Neural crest cell (in vitro differentiated cells): ENCODE measurements around the gene RAB4A. TPM values are rescaled to one million over a fixed set of nuclear protein-coding genes. Genes with fewer than 3 reads are reported as not detected.

Experiments used
- DNase-seq: peaks from one replicate; pipeline ENCODE4 v3.0.0; 2021; ENCODE audit warnings: low read depth, mixed read lengths, low spot score
- H3K27ac Mint-ChIP-seq: one replicate; pipeline ENCODE4 v1.8.0; 2021; ENCODE audit warnings: mild to moderate bottlenecking, mixed read lengths; ENCODE audit not compliant: unreplicated experiment
- H3K27me3 Mint-ChIP-seq: 2 replicates; pipeline ENCODE4 v1.8.0; 2021; ENCODE audit warnings: low read depth, mild to moderate bottlenecking, mixed read lengths
- H3K36me3 Mint-ChIP-seq: 2 replicates; pipeline ENCODE4 v1.8.0; 2021; ENCODE audit warnings: low read depth, mild to moderate bottlenecking, mixed read lengths
- H3K4me1 Mint-ChIP-seq: 2 replicates; pipeline ENCODE4 v1.8.0; 2021; ENCODE audit warnings: mixed read lengths
- H3K4me3 Mint-ChIP-seq: one replicate; pipeline ENCODE4 v1.8.0; 2021; ENCODE audit warnings: mild to moderate bottlenecking, mixed read lengths
- H3K9me3 Mint-ChIP-seq: 2 replicates; pipeline ENCODE4 v1.8.0; 2021; ENCODE audit warnings: mixed read lengths
- CTCF ChIP-seq: fragments of 200-600 bp; sonication (generic); conservative IDR thresholded peaks from 2 replicates; pipeline ENCODE4 v1.5.0; 2021; ENCODE audit warnings: antibody characterized with exemption, mild to moderate bottlenecking
- total RNA-seq: library from RNA; stranded (reverse); gene quantifications from 2 replicates; pipeline ENCODE4 v1.2.1, GENCODE V29; 2021

RAB4A gene
- total RNA-seq, 1 donor from 2014 or later = 69.0 TPM

DNA sequence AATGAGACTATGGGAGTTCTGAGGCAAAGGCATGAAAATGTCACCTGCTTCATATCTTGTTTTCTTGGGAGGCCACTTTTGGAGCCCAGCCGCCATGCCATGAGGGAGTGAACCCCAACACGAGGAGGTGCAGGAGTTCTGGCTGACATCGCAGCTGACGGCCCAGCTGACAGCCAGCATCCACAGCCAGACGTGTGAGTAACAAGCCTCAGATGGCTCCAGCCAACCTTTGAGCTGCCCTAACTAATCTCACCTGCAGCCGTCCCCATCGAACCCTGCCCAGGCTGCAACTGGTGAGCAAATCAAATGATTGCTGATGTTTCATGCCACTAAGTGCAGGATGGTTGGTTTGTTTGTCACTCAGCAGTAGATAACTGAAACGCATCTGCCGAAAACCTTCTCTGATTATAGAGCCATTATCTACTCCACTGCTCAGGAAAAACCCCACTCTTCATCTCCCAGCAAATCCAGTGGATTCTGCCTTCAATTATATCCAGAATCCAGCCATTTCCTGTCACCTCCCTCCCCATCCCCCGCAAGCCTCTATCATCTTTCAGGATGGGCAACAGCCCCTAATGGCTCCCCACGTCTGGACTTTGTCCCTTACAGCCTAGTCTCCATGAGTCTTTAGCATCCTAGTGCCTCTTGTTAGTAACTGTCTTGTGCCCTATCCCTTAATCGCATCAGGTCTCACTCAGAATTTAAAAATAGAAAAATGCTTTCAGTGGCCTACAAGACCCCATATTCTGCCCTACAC lies 18.5 kb upstream of the RAB4A start:
- Mint-ChIP-seq H3K27me3 (no peaks in the 10 kb centered on the region), H3K9me3 (no peaks in the 10 kb centered on the region), H3K4me3 (peak overlapping the region; percentile 52), H3K27ac (peak overlapping the region; percentile 68), H3K36me3 (peaks cover 2% of the 10 kb centered on the region), H3K4me1 (peaks cover 46% of the 10 kb centered on the region)
- no peak for TF ChIP-seq CTCF
- DNase-seq = no peak

GRCh38 chr1:229253151-229253974 lies 17.5 kb upstream of the RAB4A start:
- no peak for DNase-seq
- H3K4me1 Mint-ChIP-seq = peaks cover 53% of the 10 kb centered on the region
- TF ChIP-seq CTCF = no peak
- H3K9me3 Mint-ChIP-seq = no peaks in the 10 kb centered on the region
- peak overlapping the region; percentile 68 for H3K27ac Mint-ChIP-seq
- peak overlapping the region; percentile 52 for H3K4me3 Mint-ChIP-seq
- H3K36me3 Mint-ChIP-seq = peaks cover 2% of the 10 kb centered on the region
- no peaks in the 10 kb centered on the region for H3K27me3 Mint-ChIP-seq

GRCh38 chr1:229254910-229255541 lies 15.9 kb upstream of the RAB4A start:
- Mint-ChIP-seq H3K4me3 (no peak overlapping the region), H3K4me1 (peaks cover 50% of the 10 kb centered on the region), H3K27ac (no peak overlapping the region), H3K36me3 (peaks cover 2% of the 10 kb centered on the region), H3K9me3 (no peaks in the 10 kb centered on the region), H3K27me3 (no peaks in the 10 kb centered on the region)
- no peak for DNase-seq
- TF ChIP-seq CTCF = peak; percentile 58

DNA sequence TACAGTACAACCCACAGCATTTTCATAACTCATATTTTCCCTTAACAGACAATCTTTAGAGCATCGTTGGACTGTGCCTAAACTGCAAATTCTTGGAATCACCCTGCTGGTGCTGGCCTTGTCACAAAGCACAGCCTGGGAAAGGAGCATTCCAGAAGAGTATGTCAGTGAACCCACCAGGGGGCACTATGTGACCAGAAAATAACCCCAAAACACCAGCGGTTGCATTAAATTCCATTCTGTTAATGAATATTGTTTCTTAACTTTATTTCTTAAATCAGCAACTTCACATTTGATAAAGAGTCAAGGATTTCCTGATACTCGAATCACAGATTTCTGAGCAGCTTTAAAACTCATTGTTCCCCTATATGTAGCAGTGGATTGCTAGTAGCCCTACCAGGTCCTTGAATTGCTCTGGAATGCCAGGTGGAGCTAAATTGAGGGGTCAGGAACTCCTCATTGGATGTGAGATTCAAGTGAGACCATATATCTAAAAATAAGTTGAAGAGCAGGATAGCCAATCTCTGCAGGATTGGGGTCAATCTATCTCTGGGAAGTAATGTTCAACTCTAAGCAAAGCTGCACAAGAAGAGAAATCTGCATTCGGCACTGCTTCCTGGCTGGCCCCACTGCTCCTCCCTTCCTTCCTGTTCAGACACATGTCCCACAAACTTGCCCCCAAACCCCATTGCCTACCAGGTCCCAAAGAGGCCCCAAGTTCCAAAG lies 12.7 kb upstream of the RAB4A start:
- peak; percentile 96 for TF ChIP-seq CTCF
- Mint-ChIP-seq H3K27me3 (no peaks in the 10 kb centered on the region), H3K4me1 (peaks cover 32% of the 10 kb centered on the region), H3K27ac (peak overlapping the region; percentile 94), H3K4me3 (no peak overlapping the region), H3K36me3 (no peaks in the 10 kb centered on the region), H3K9me3 (no peaks in the 10 kb centered on the region)
- peak; percentile 68 for DNase-seq

DNA sequence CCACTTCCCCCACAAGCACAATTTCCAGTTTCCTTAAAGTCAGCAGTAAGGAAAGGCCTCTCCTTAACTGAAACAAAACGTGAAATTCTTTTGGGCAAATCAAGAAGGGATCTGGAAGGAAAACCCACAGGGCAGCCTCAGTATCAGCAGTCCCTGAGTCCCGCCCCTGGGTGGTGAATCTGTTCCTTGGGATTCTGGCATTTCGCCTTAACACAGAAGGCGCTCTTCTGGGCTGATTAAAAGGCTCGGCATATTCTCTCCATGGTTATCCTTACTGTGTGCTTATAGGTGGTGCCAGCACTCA lies 12.2 kb upstream of the RAB4A start:
- Mint-ChIP-seq H3K4me1 (peaks cover 27% of the 10 kb centered on the region), H3K27ac (peak overlapping the region; percentile 94), H3K4me3 (no peak overlapping the region), H3K9me3 (no peaks in the 10 kb centered on the region), H3K36me3 (no peaks in the 10 kb centered on the region), H3K27me3 (no peaks in the 10 kb centered on the region)
- TF ChIP-seq CTCF = no peak
- DNase-seq = no peak
